OCI-LY7 (cell line): ENCODE data around the gene TTC9C. TPM values are rescaled to one million over a fixed set of nuclear protein-coding genes. Genes with fewer than 3 reads are reported as not detected.
"Not testable (repeated sequence)": the region's sequence is repeated elsewhere in the genome, so short reads cannot be mapped to it uniquely, and the experiment has no call there.

Experiments used
- BruUV-seq: library from RNA; stranded (reverse); fragments of 400-500 nt; replicated peaks from 2 replicates; lab custom pipeline; 2021; lab: Mats Ljungman, UMichigan
- CTCF ChIA-PET: fragments of 300-600 bp; sonication (Branson Sonifier 250); formaldehyde crosslinking; loops from one replicate; lab custom pipeline; 2022; ENCODE audit warnings: antibody characterized with exemption; ENCODE audit not compliant: unreplicated experiment; lab: Charles Lee
- POLR2A ChIA-PET: fragments of 300-600 bp; sonication (Branson Sonifier 250); formaldehyde crosslinking; loops from one replicate; lab custom pipeline; 2022; ENCODE audit warnings: antibody characterized with exemption; lab: Charles Lee
- DNase-seq: peaks from one replicate; pipeline ENCODE4 v3.0.0-alpha.2; 2015; ENCODE audit warnings: low spot score
- H2AFZ ChIP-seq: fragments of 200-600 bp; sonication (generic), shearing (Covaris generic); 2 replicates; pipeline ENCODE4 v1.6.1; 2014; ENCODE audit warnings: mild to moderate bottlenecking, antibody characterized with exemption, low read length, moderate library complexity
- H3K27ac ChIP-seq: fragments of 200-600 bp; sonication (generic); 2 replicates; pipeline ENCODE4 v1.5.1; 2014; ENCODE audit warnings: mixed run types, low read depth, mild to moderate bottlenecking, moderate library complexity, low read length, inconsistent platforms; ENCODE audit not compliant: poor library complexity, severe bottlenecking
- H3K36me3 ChIP-seq: fragments of 200-600 bp; sonication (generic); 2 replicates; pipeline ENCODE4 v1.6.1; 2014; ENCODE audit warnings: mild to moderate bottlenecking, antibody characterized with exemption, low read length, moderate library complexity, mixed read lengths; ENCODE audit not compliant: insufficient read depth
- H3K4me1 ChIP-seq: fragments of 200-600 bp; sonication (generic); 2 replicates; pipeline ENCODE4 v1.5.1; 2014; ENCODE audit warnings: mild to moderate bottlenecking, low read length; ENCODE audit not compliant: insufficient read depth, poor library complexity, severe bottlenecking
- H3K4me2 ChIP-seq: fragments of 200-600 bp; sonication (generic); 2 replicates; pipeline ENCODE4 v1.6.1; 2014; ENCODE audit warnings: mild to moderate bottlenecking, low read length
- H3K4me3 ChIP-seq: fragments of 200-600 bp; sonication (generic); 2 replicates; pipeline ENCODE4 v1.5.1; 2014; ENCODE audit warnings: mild to moderate bottlenecking, low read depth, low read length; ENCODE audit not compliant: poor library complexity, severe bottlenecking
- H3K79me2 ChIP-seq: fragments of 200-600 bp; sonication (generic); 2 replicates; pipeline ENCODE4 v1.6.1; 2016; ENCODE audit warnings: low read depth, mild to moderate bottlenecking, low read length, moderate library complexity, mixed read lengths; ENCODE audit not compliant: insufficient read depth
- H3K9me2 ChIP-seq: fragments of 200-600 bp; sonication (generic); 2 replicates; pipeline ENCODE4 v1.6.1; 2016; ENCODE audit warnings: mild to moderate bottlenecking, low read length, mixed read lengths; ENCODE audit not compliant: insufficient read depth
- H3K9me3 ChIP-seq: fragments of 200-600 bp; sonication (generic); 2 replicates; pipeline ENCODE4 v1.6.1; 2014; ENCODE audit warnings: mild to moderate bottlenecking, mixed run types, low read length, mixed read lengths
- H4K20me1 ChIP-seq: fragments of 200-600 bp; sonication (generic); 2 replicates; pipeline ENCODE4 v1.6.1; 2014; ENCODE audit warnings: mild to moderate bottlenecking, antibody characterized with exemption, low read length, moderate library complexity, mixed read lengths; ENCODE audit not compliant: insufficient read depth
- CTCF ChIP-seq: fragments of 200-600 bp; sonication (generic); conservative IDR thresholded peaks from 2 replicates; pipeline ENCODE4 v1.5.1; 2014; ENCODE audit warnings: mild to moderate bottlenecking, antibody characterized with exemption, low read length, moderate library complexity, mixed read lengths
- EZH2phosphoT487 ChIP-seq: fragments of 200-600 bp; sonication (generic); IDR thresholded peaks from 2 replicates; pipeline ENCODE4 v1.6.1; 2018; ENCODE audit warnings: low read depth, borderline replicate concordance, mild to moderate bottlenecking, mixed run types, antibody characterized with exemption, low read length, moderate library complexity, mixed read lengths
- intact Hi-C: fragments of 100-400 bp; cut with micrococcal nuclease; formaldehyde crosslinking; loops from one replicate; pipeline ENCODE4 v1.10.0; 2022; ENCODE audit not compliant: unreplicated experiment
- total RNA-seq, 2 experiments: library from RNA; depleted of rRNA in 1 of 2; stranded (reverse); fragments of >200 nt in 1 of 2; shearing (Covaris generic) in 1 of 2; gene quantifications; 2 replicates each; pipeline ENCODE4 v1.2.3, GENCODE V29; 2014 to 2022

The TTC9C gene
- total RNA-seq, 2 experiments from 2014 or later = 51.7 to 70.2 TPM

GRCh38 chr11:62689421-62690183, 38.7 kb upstream of the TTC9C start, which contains the start of gene LRRN4CL:
Gene LRRN4CL, minus strand, starts transcription at chr11:62689530. Its CDS starts 1,022 bp downstream, at chr11:62688508.
- Histone ChIP-seq H3K36me3 (peaks cover 51% of the 10 kb centered on the region), H3K4me2 (no peak within 1 kb of the TSS), H3K4me3 (no peak within 1 kb of the TSS), H3K9me3 (no peaks in the 10 kb centered on the region), H3K27ac (no peak within 1 kb of the TSS), H2AFZ (no peak within 1 kb of the TSS), H3K79me2 (no peaks in the 10 kb centered on the region), H3K4me1 (no peaks in the 10 kb centered on the region), H3K9me2 (no peaks in the 10 kb centered on the region), H4K20me1 (no peaks in the 10 kb centered on the region)
- intact Hi-C loops = no loop called here
- no TSS peak for BruUV-seq
- CTCF ChIA-PET = interaction anchor here (1.2 to 1.5 kb wide), 2 partner anchors 9 to 15 kb away, joined by 3 to 4 read pairs; no protein-coding TSS in a partner anchor
- POLR2A ChIA-PET = interaction anchor here (0.6 to 1.9 kb wide), 3 partner anchors 13 to 49 kb away, joined by 3 to 6 read pairs (median 4); partner anchors contain the start of gene HNRNPUL2
- no peak for DNase-seq
- TF ChIP-seq EZH2phosphoT487 (no peak), CTCF (no peak)

- H3K9me2 ChIP-seq, BruUV-seq, DNase-seq, CTCF ChIA-PET, H3K27ac ChIP-seq, H3K4me2 ChIP-seq, intact Hi-C loops, H3K4me1 ChIP-seq, H3K9me3 ChIP-seq, H3K4me3 ChIP-seq, H4K20me1 ChIP-seq, H2AFZ ChIP-seq, H3K79me2 ChIP-seq: not testable (repeated sequence)
- H3K36me3 ChIP-seq = peaks cover 65% of the 10 kb centered on the region
- POLR2A ChIA-PET = interaction anchor here (0.6 to 1.0 kb wide), 2 partner anchors 13 to 28 kb away, joined by 3 read pairs; partner anchors contain the start of genes C11orf98 and CSKMT
These were observed 34.7 kb upstream of the TTC9C start for GRCh38 chr11:62693624-62694023.

GRCh38 chr11:62694455-62695167, 33.7 kb upstream of the TTC9C start:
- peak; percentile 76 for DNase-seq
- no peaks in the 10 kb centered on the region for H3K79me2 ChIP-seq
- no peaks in the 10 kb centered on the region for H4K20me1 ChIP-seq
- H3K4me3 ChIP-seq = no peak overlapping the region
- no peak overlapping the region for H3K27ac ChIP-seq
- ChIA-PET POLR2A (interaction anchor here (0.6 to 1.5 kb wide), 2 partner anchors 17 to 29 kb away, joined by 3 to 5 read pairs; partner anchors contain the start of genes C11orf98 and CSKMT), CTCF (no interaction called here)
- H3K9me3 ChIP-seq = no peaks in the 10 kb centered on the region
- H3K36me3 ChIP-seq = peaks cover 66% of the 10 kb centered on the region
- H3K4me1 ChIP-seq = no peaks in the 10 kb centered on the region
- H2AFZ ChIP-seq = no peak overlapping the region
- no peaks in the 10 kb centered on the region for H3K9me2 ChIP-seq
- peak; percentile 95 for TF ChIP-seq CTCF
- TF ChIP-seq EZH2phosphoT487 = no peak
- no peak overlapping the region for H3K4me2 ChIP-seq
- BruUV-seq = no TSS peak
- intact Hi-C loops = no loop called here
